ENCODE measurements around the gene NELFB. TPM values are rescaled to one million over a fixed set of nuclear protein-coding genes. Genes with fewer than 3 reads are reported as not detected.

The NELFB gene
- total and polyA plus RNA-seq, 9 of the 15 experiments (the other 6 are each of a cell fraction or from before 2014, with no cell fraction given), result 0.24 to 84.0 (median 29.7) TPM

GRCh38 chr9:137305060-137305797, 50.1 kb downstream of the NELFB start:
- 59% methylated on average over 28 of the region's 36 CpGs for WGBS (ENCODE audit: insufficient coverage, low coverage, missing lambda C conversion rate)
- Histone ChIP-seq H3K9me1 (ENCODE audit: control insufficient read depth, insufficient read depth, low read length) (peaks cover 7% of the 10 kb centered on the region), H3K4me3 (no peak overlapping the region), H3K36me3 (ENCODE audit: control insufficient read depth, insufficient read depth, low read length) (no peaks in the 10 kb centered on the region), H3K4me1 (replicated peaks in 1 of 2; ENCODE audit: control insufficient read depth in 2 of 2, insufficient read depth in 2 of 2, low read length in 2 of 2) (peaks cover 17 to 87% of the 10 kb centered on the region in 2 experiments), H3K27me3 (ENCODE audit: control insufficient read depth in 2 of 2, insufficient read depth in 2 of 2, low read length in 2 of 2) (no peaks in the 10 kb centered on the region), H3K4me2 (ENCODE audit: insufficient read depth, low read length) (no peak overlapping the region; the same call in 1 of the 2 replicates), H3K9ac (ENCODE audit: insufficient read depth in 1 of 2, low read depth in 2 of 2, low read length in 2 of 2) (peak overlapping the region in 1 of 2 experiments; percentile 62; a peak in 1 of 4 replicates), H2AFZ (ENCODE audit: low read depth, low read length) (peak overlapping the region; percentile 55; the same call in 1 of the 2 replicates), H3K9me3 (replicated peaks; ENCODE audit: control insufficient read depth, insufficient read depth, low read depth, low read length) (no peaks in the 10 kb centered on the region), H3K27ac (ENCODE audit: extremely low read depth, low read depth, low read length) (peak overlapping the region; percentile 36; the same call in 2 of the 3 replicates), H4K20me1 (replicated peaks; ENCODE audit: control insufficient read depth, insufficient read depth, low read length) (peaks cover 8% of the 10 kb centered on the region), H3K79me2 (ENCODE audit: control insufficient read depth, insufficient read depth, low read length) (peaks cover 15% of the 10 kb centered on the region)
- POLR2A ChIA-PET, result interaction anchor here (0.6 to 1.7 kb wide), 3 partner anchors 8 to 118 kb away, joined by 3 read pairs; partner anchors contain the start of genes EXD3 and NOXA1
- FAIRE-seq, result peak; percentile 62
- CTCF ChIA-PET (ENCODE audit: low intra/inter-chr PET ratio), result no interaction called here
- peak; percentile 33 for ATAC-seq
- no TSS peak for BruUV-seq (replicated peaks)
- in situ Hi-C loops (cut with MboI) (no loop called here), intact Hi-C loops (cut with micrococcal nuclease) (loop anchor here (10.0 kb wide), 1 partner anchor 120 kb away; the partner anchor contains the start of genes EXD3 and NOXA1)
- peak in 3 of 4 experiments; percentile 43 to 52 (median 48) for DNase-seq (ENCODE audit: extremely low read depth in 1 of 4, low spot score in 3 of 4)
- TF ChIP-seq E2F6 (IDR thresholded peaks at IDR 0.05; ENCODE audit: borderline replicate concordance in 1 of 2, extremely low read depth in 1 of 2, insufficient read depth in 1 of 2, insufficient read length in 1 of 2, low read depth in 1 of 2, low read length in 1 of 2, poor library complexity in 1 of 2, severe bottlenecking in 1 of 2) (peak; percentile 48 to 72), POLR2G (IDR thresholded peaks at IDR 0.05; ENCODE audit: low read depth, low read length) (no peak; the same call in 1 of the 2 replicates), ZNF511 (CRISPR knock-in tag; IDR thresholded peaks at IDR 0.05) (no peak), FOXP1 (CRISPR knock-in tag; IDR thresholded peaks at IDR 0.05) (no peak), RBFOX2 (IDR thresholded peaks at IDR 0.05; ENCODE audit: low read depth, low read length) (peak; percentile 21; the same call in 1 of the 2 replicates), ZNF146 (CRISPR knock-in tag; IDR thresholded peaks at IDR 0.05; ENCODE audit: unreplicated experiment) (peak; percentile 7), ZBTB11 (CRISPR knock-in tag; IDR thresholded peaks at IDR 0.05) (0 out of 6 replicates have a peak, but pooled peaks of 1 of the 3 experiments have one; percentile 38), CTCF (IDR thresholded peaks at IDR 0.05 in 2 of 3, conservative IDR thresholded peaks at IDR 0.05 in 1 of 3; ENCODE audit: insufficient read depth in 2 of 3, low read depth in 1 of 3, low read length in 3 of 3) (peak in 2 of 3 experiments; percentile 32 to 51; a peak in 4 of 6 replicates), ZNF12 (CRISPR knock-in tag; IDR thresholded peaks at IDR 0.05) (0 out of 2 replicates have a peak, but pooled peaks have one; percentile 12), NFRKB (IDR thresholded peaks at IDR 0.05; ENCODE audit: low read depth) (no peak), EGR1 (conservative IDR thresholded peaks at IDR 0.05) (0 out of 2 replicates have a peak, but pooled peaks have one; percentile 27)
